HepG2 (cell line): ENCODE results near the gene PSMC3IP. TPM values are rescaled to one million over a fixed set of nuclear protein-coding genes. Genes with fewer than 3 reads are reported as not detected.

Source experiments
- ARNT2 ChIP-seq: sonication (generic); formaldehyde crosslinking; IDR thresholded peaks from 2 replicates; pipeline ENCODE4 v1.8.0; 2022; ENCODE audit warnings: mild to moderate bottlenecking, low read depth, missing genetic modification reagents, moderate library complexity
- HES4 ChIP-seq: sonication (generic); formaldehyde crosslinking; IDR thresholded peaks from 2 replicates; pipeline ENCODE4 v1.9.0; 2021; ENCODE audit warnings: mild to moderate bottlenecking, missing genetic modification reagents, borderline replicate concordance
- MIXL1 ChIP-seq: IDR thresholded peaks from 2 replicates; pipeline ENCODE4 v1.6.1; 2016
- MXI1 ChIP-seq: IDR thresholded peaks from 3 replicates; pipeline ENCODE4 v1.6.1; 2012; ENCODE audit warnings: low read depth, low read length, inconsistent platforms, borderline replicate concordance
- NFKB2 ChIP-seq: sonication (generic); formaldehyde crosslinking; IDR thresholded peaks from 2 replicates; pipeline ENCODE4 v1.4.0; 2020; ENCODE audit warnings: missing genetic modification reagents, borderline replicate concordance
- PRPF4 ChIP-seq: fragments of 200-400 bp; formaldehyde crosslinking; IDR thresholded peaks from 2 replicates; pipeline ENCODE4 v1.6.1; 2016; ENCODE audit warnings: low read length, low read depth; ENCODE audit not compliant: poor library complexity, severe bottlenecking
- RBAK ChIP-seq: sonication (generic); formaldehyde crosslinking; IDR thresholded peaks from 2 replicates; pipeline ENCODE4 v1.5.1; 2020; ENCODE audit warnings: mild to moderate bottlenecking, missing genetic modification reagents
- TCF7L2 ChIP-seq: IDR thresholded peaks from 2 replicates; pipeline ENCODE4 v1.6.1; 2011; ENCODE audit warnings: mild to moderate bottlenecking, low read depth, low read length, moderate library complexity
- THYN1 ChIP-seq: sonication (generic); formaldehyde crosslinking; IDR thresholded peaks from 2 replicates; pipeline ENCODE4 v1.8.1; 2023; ENCODE audit warnings: low read depth, mild to moderate bottlenecking, moderate library complexity, missing genetic modification reagents, borderline replicate concordance
- ZBTB38 ChIP-seq: sonication (generic); formaldehyde crosslinking; IDR thresholded peaks from 2 replicates; pipeline ENCODE4 v1.5.1; 2020; ENCODE audit warnings: mild to moderate bottlenecking, missing genetic modification reagents
- ZFX ChIP-seq: sonication (generic); formaldehyde crosslinking; IDR thresholded peaks from 2 replicates; pipeline ENCODE4 v1.4.0; 2020; ENCODE audit warnings: mild to moderate bottlenecking, low read depth, missing genetic modification reagents, moderate library complexity
- ZMYM3 ChIP-seq: sonication (generic); formaldehyde crosslinking; IDR thresholded peaks from 2 replicates; pipeline ENCODE4 v1.5.1; 2020; ENCODE audit warnings: mild to moderate bottlenecking, missing genetic modification reagents
- ZNF431 ChIP-seq: sonication (generic); formaldehyde crosslinking; IDR thresholded peaks from 2 replicates; pipeline ENCODE4 v1.9.0; 2022; ENCODE audit warnings: missing genetic modification reagents, low read depth, mild to moderate bottlenecking, borderline replicate concordance
- ZNF530 ChIP-seq: sonication (generic); formaldehyde crosslinking; IDR thresholded peaks from 2 replicates; pipeline ENCODE4 v1.5.0; 2020; ENCODE audit warnings: low read depth, mild to moderate bottlenecking, missing genetic modification reagents
- ZNF577 ChIP-seq: sonication (generic); formaldehyde crosslinking; IDR thresholded peaks from 2 replicates; pipeline ENCODE4 v1.4.0; 2020; ENCODE audit warnings: mild to moderate bottlenecking, low read depth, missing genetic modification reagents, borderline replicate concordance
- ZNF775 ChIP-seq: sonication (generic); formaldehyde crosslinking; IDR thresholded peaks from 2 replicates; pipeline ENCODE4 v1.4.0; 2020; ENCODE audit warnings: missing genetic modification reagents, mild to moderate bottlenecking, moderate library complexity, borderline replicate concordance
- polyA plus RNA-seq, 8 experiments: library from polyadenylated mRNA; depleted of rRNA in 3 of 8; stranded (reverse) in 7 of 8; unstranded in 1 of 8; fragments of >200 nt; fragmentation: Illumina TruSeq in 4 of 8; extraction: Trizol in 4 of 8; gene quantifications; 2 replicates each; pipeline versions ENCODE4 v1.2.1 to v1.2.3, GENCODE V29; 2011 to 2016; ENCODE audit warnings: low read depth in 4 of 8, missing spikeins in 1 of 8, mixed read lengths in 1 of 8; ENCODE audit not compliant: insufficient read depth in 1 of 8
- total RNA-seq, 5 experiments: library from RNA; depleted of rRNA; stranded (reverse); fragments of >200 nt; fragmentation: Illumina TruSeq; extraction: Trizol; gene quantifications; 2 replicates each; pipeline ENCODE4 v1.2.3, GENCODE V29; 2016; ENCODE audit warnings: low read depth in 1 of 5
- TF ChIP-seq, protein P1 (sequence below): sonication (generic); formaldehyde crosslinking; conservative IDR thresholded peaks from 2 replicates; pipeline ENCODE4 v1.4.0; 2020; ENCODE audit warnings: mild to moderate bottlenecking, missing genetic modification reagents, moderate library complexity
- TF ChIP-seq, protein P2 (sequence below): sonication (generic); formaldehyde crosslinking; IDR thresholded peaks from 2 replicates; pipeline ENCODE4 v1.5.0; 2020; ENCODE audit warnings: mild to moderate bottlenecking, missing genetic modification reagents, moderate library complexity
- TF ChIP-seq, protein P3 (sequence below): sonication (generic); formaldehyde crosslinking; IDR thresholded peaks from 2 replicates; pipeline ENCODE4 v1.4.0; 2020; ENCODE audit warnings: missing genetic modification reagents, borderline replicate concordance

Gene PSMC3IP
- total and polyA plus RNA-seq, 2 of the 13 experiments (the other 11 are each of a cell fraction or from before 2014, with no cell fraction given): 6.5 to 22.4 TPM

DNA sequence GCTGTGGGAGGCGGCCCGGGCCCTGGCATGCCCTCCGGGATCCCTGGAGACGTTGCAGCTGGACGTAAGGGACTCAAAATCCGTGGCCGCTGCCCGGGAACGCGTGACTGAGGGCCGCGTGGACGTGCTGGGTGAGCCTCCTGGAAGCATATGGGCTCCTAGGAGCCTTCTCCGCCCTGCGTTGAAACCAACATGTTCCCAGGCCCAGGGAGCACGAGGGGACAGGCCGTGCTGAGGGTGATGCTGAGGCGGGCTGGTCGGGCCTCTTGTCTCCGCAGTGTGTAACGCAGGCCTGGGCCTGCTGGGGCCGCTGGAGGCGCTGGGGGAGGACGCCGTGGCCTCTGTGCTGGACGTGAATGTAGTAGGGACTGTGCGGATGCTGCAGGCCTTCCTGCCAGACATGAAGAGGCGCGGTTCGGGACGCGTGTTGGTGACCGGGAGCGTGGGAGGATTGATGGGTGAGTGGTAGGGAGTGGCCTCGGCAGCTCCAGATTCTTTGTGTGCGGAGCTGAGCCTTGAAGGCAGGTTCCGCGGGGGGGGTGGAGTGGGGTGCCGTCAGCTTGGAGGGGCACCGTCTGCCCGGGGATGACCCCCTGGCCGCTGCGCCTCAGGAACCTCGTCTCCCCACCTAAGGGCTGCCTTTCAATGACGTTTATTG lies 24.2 kb downstream of the PSMC3IP start (continued):
- TF ChIP-seq MIXL1: no peak
- peak; percentile 99 for TF ChIP-seq ZBTB38 (CRISPR knock-in tag)
- TF ChIP-seq, protein P1, sequence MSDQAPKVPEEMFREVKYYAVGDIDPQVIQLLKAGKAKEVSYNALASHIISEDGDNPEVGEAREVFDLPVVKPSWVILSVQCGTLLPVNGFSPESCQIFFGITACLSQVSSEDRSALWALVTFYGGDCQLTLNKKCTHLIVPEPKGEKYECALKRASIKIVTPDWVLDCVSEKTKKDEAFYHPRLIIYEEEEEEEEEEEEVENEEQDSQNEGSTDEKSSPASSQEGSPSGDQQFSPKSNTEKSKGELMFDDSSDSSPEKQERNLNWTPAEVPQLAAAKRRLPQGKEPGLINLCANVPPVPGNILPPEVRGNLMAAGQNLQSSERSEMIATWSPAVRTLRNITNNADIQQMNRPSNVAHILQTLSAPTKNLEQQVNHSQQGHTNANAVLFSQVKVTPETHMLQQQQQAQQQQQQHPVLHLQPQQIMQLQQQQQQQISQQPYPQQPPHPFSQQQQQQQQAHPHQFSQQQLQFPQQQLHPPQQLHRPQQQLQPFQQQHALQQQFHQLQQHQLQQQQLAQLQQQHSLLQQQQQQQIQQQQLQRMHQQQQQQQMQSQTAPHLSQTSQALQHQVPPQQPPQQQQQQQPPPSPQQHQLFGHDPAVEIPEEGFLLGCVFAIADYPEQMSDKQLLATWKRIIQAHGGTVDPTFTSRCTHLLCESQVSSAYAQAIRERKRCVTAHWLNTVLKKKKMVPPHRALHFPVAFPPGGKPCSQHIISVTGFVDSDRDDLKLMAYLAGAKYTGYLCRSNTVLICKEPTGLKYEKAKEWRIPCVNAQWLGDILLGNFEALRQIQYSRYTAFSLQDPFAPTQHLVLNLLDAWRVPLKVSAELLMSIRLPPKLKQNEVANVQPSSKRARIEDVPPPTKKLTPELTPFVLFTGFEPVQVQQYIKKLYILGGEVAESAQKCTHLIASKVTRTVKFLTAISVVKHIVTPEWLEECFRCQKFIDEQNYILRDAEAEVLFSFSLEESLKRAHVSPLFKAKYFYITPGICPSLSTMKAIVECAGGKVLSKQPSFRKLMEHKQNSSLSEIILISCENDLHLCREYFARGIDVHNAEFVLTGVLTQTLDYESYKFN (CRISPR knock-in tag): no peak
- TF ChIP-seq PRPF4: peak; percentile 51
- no peak for TF ChIP-seq TCF7L2
- no peak for TF ChIP-seq ZNF577 (CRISPR knock-in tag)
- TF ChIP-seq, protein P2, sequence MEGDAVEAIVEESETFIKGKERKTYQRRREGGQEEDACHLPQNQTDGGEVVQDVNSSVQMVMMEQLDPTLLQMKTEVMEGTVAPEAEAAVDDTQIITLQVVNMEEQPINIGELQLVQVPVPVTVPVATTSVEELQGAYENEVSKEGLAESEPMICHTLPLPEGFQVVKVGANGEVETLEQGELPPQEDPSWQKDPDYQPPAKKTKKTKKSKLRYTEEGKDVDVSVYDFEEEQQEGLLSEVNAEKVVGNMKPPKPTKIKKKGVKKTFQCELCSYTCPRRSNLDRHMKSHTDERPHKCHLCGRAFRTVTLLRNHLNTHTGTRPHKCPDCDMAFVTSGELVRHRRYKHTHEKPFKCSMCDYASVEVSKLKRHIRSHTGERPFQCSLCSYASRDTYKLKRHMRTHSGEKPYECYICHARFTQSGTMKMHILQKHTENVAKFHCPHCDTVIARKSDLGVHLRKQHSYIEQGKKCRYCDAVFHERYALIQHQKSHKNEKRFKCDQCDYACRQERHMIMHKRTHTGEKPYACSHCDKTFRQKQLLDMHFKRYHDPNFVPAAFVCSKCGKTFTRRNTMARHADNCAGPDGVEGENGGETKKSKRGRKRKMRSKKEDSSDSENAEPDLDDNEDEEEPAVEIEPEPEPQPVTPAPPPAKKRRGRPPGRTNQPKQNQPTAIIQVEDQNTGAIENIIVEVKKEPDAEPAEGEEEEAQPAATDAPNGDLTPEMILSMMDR (CRISPR knock-in tag): no peak
- TF ChIP-seq ZNF431: no peak
- no peak for TF ChIP-seq NFKB2 (CRISPR knock-in tag)
- no peak for TF ChIP-seq ZMYM3
- no peak for TF ChIP-seq ARNT2 (CRISPR knock-in tag)
- TF ChIP-seq RBAK (CRISPR knock-in tag): no peak; the same call in 1 of the 2 replicates
- TF ChIP-seq, protein P3, sequence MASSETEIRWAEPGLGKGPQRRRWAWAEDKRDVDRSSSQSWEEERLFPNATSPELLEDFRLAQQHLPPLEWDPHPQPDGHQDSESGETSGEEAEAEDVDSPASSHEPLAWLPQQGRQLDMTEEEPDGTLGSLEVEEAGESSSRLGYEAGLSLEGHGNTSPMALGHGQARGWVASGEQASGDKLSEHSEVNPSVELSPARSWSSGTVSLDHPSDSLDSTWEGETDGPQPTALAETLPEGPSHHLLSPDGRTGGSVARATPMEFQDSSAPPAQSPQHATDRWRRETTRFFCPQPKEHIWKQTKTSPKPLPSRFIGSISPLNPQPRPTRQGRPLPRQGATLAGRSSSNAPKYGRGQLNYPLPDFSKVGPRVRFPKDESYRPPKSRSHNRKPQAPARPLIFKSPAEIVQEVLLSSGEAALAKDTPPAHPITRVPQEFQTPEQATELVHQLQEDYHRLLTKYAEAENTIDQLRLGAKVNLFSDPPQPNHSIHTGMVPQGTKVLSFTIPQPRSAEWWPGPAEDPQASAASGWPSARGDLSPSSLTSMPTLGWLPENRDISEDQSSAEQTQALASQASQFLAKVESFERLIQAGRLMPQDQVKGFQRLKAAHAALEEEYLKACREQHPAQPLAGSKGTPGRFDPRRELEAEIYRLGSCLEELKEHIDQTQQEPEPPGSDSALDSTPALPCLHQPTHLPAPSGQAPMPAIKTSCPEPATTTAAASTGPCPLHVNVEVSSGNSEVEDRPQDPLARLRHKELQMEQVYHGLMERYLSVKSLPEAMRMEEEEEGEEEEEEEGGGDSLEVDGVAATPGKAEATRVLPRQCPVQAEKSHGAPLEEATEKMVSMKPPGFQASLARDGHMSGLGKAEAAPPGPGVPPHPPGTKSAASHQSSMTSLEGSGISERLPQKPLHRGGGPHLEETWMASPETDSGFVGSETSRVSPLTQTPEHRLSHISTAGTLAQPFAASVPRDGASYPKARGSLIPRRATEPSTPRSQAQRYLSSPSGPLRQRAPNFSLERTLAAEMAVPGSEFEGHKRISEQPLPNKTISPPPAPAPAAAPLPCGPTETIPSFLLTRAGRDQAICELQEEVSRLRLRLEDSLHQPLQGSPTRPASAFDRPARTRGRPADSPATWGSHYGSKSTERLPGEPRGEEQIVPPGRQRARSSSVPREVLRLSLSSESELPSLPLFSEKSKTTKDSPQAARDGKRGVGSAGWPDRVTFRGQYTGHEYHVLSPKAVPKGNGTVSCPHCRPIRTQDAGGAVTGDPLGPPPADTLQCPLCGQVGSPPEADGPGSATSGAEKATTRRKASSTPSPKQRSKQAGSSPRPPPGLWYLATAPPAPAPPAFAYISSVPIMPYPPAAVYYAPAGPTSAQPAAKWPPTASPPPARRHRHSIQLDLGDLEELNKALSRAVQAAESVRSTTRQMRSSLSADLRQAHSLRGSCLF (CRISPR knock-in tag): no peak
- TF ChIP-seq ZNF775 (CRISPR knock-in tag): no peak
- no peak for TF ChIP-seq ZNF530 (CRISPR knock-in tag)
- TF ChIP-seq ZFX (CRISPR knock-in tag): peak; percentile 51; the same call in 1 of the 2 replicates
- TF ChIP-seq MXI1: no peak
- TF ChIP-seq THYN1 (CRISPR knock-in tag): no peak
- TF ChIP-seq HES4 (CRISPR knock-in tag): 0 out of 2 replicates have a peak, but pooled peaks have one; percentile 14
